ENCODE data around the gene NDUFS6. TPM values are rescaled to one million over a fixed set of nuclear protein-coding genes. Genes with fewer than 3 reads are reported as not detected.

Gene NDUFS6
- polyA plus RNA-seq (2013, experiment 1 of 2) = 176 TPM
- 172 TPM for polyA plus RNA-seq (2013, experiment 2 of 2)

- H4K5ac ChIP-seq (ENCODE audit: low read length) = no peak within 1 kb of the TSS
- DNase-seq = peak; percentile 80
These were observed at the start of gene NDUFS6 for GRCh38 chr5:1801222-1801966. TSS of gene NDUFS6 (plus strand) at chr5:1801407. CDS start at chr5:1801418, 11 bp downstream.

GRCh38 chr5:1751864-1752822 lies 49.1 kb upstream of the NDUFS6 start:
- Histone ChIP-seq H3K4me1 (ENCODE audit: control insufficient read depth, low read depth, low read length) (no peaks in the 10 kb centered on the region), H3K4ac (ENCODE audit: low read depth, low read length) (no peak overlapping the region), H3K4me2 (ENCODE audit: low read length) (no peak overlapping the region), H3K56ac (ENCODE audit: low read length) (no peak overlapping the region), H3K9ac (ENCODE audit: low read length) (no peak overlapping the region), H2BK120ac (ENCODE audit: low read depth, low read length) (no peak overlapping the region), H3K23ac (ENCODE audit: low read length) (no peak overlapping the region), H3K36me3 (ENCODE audit: control insufficient read depth, insufficient read depth, low read length) (no peaks in the 10 kb centered on the region), H4K8ac (ENCODE audit: low read depth, low read length) (no peak overlapping the region), H3K27ac (ENCODE audit: low read depth, low read length) (no peak overlapping the region), H3K27me3 (ENCODE audit: insufficient read depth, low read length, poor library complexity) (no peaks in the 10 kb centered on the region), H3K79me2 (ENCODE audit: control insufficient read depth, insufficient read depth, low read length) (no peaks in the 10 kb centered on the region), H2BK5ac (ENCODE audit: low read length) (no peak overlapping the region), H4K5ac (ENCODE audit: low read length) (no peak overlapping the region), H3K18ac (ENCODE audit: low read length) (no peak overlapping the region), H3K4me3 (ENCODE audit: low read length) (no peak overlapping the region), H2AK5ac (ENCODE audit: low read length) (no peak overlapping the region), H2BK15ac (replicated peaks; ENCODE audit: low read depth) (no peak overlapping the region), H3K79me1 (ENCODE audit: low read length) (no peaks in the 10 kb centered on the region)
- no CpG with 5 or more reads among the region's 29 CpGs for WGBS (ENCODE audit: extremely low coverage, insufficient coverage, low lambda C conversion rate)
- DNase-seq = no peak

More at GRCh38 chr5:1801222-1801966, at the start of gene NDUFS6:
- Histone ChIP-seq H4K8ac (ENCODE audit: low read depth, low read length) (peak within 1 kb of the TSS; percentile 76), H2BK120ac (ENCODE audit: low read depth, low read length) (no peak within 1 kb of the TSS), H2BK15ac (replicated peaks; ENCODE audit: low read depth) (no peak within 1 kb of the TSS), H3K4me1 (ENCODE audit: control insufficient read depth, low read depth, low read length) (peaks cover 3% of the 10 kb centered on the region), H2AK5ac (ENCODE audit: low read length) (no peak within 1 kb of the TSS), H3K4ac (ENCODE audit: low read depth, low read length) (no peak within 1 kb of the TSS), H3K27me3 (ENCODE audit: insufficient read depth, low read length, poor library complexity) (no peaks in the 10 kb centered on the region), H3K9ac (ENCODE audit: low read length) (peak within 1 kb of the TSS; percentile 91), H3K4me3 (ENCODE audit: low read length) (peak within 1 kb of the TSS; percentile 85), H3K18ac (ENCODE audit: low read length) (peak within 1 kb of the TSS; percentile 0), H3K79me1 (ENCODE audit: low read length) (peaks cover 27% of the 10 kb centered on the region), H3K56ac (ENCODE audit: low read length) (peak within 1 kb of the TSS; percentile 99), H2BK5ac (ENCODE audit: low read length) (no peak within 1 kb of the TSS), H3K4me2 (ENCODE audit: low read length) (peak within 1 kb of the TSS; percentile 70), H3K23ac (ENCODE audit: low read length) (no peak within 1 kb of the TSS), H3K27ac (ENCODE audit: low read depth, low read length) (peak within 1 kb of the TSS; percentile 5), H3K36me3 (ENCODE audit: control insufficient read depth, insufficient read depth, low read length) (peaks cover 13% of the 10 kb centered on the region), H3K79me2 (ENCODE audit: control insufficient read depth, insufficient read depth, low read length) (peaks cover 41% of the 10 kb centered on the region)
- no CpG with 5 or more reads among the region's 69 CpGs for WGBS (ENCODE audit: extremely low coverage, insufficient coverage, low lambda C conversion rate)

- no peak overlapping the region for H3K56ac ChIP-seq (ENCODE audit: low read length)
- no peaks in the 10 kb centered on the region for H3K79me1 ChIP-seq (ENCODE audit: low read length)
- H4K8ac ChIP-seq (ENCODE audit: low read depth, low read length) = no peak overlapping the region
- H3K4me3 ChIP-seq (ENCODE audit: low read length) = no peak overlapping the region
- no peak overlapping the region for H2BK120ac ChIP-seq (ENCODE audit: low read depth, low read length)
- no CpG with 5 or more reads among the region's 16 CpGs for WGBS (ENCODE audit: extremely low coverage, insufficient coverage, low lambda C conversion rate)
- H2AK5ac ChIP-seq (ENCODE audit: low read length) = no peak overlapping the region
- H2BK5ac ChIP-seq (ENCODE audit: low read length) = no peak overlapping the region
- no peak overlapping the region for H3K23ac ChIP-seq (ENCODE audit: low read length)
- H2BK15ac ChIP-seq (replicated peaks; ENCODE audit: low read depth) = no peak overlapping the region
- no peaks in the 10 kb centered on the region for H3K27me3 ChIP-seq (ENCODE audit: insufficient read depth, low read length, poor library complexity)
- H3K79me2 ChIP-seq (ENCODE audit: control insufficient read depth, insufficient read depth, low read length) = no peaks in the 10 kb centered on the region
- H3K36me3 ChIP-seq (ENCODE audit: control insufficient read depth, insufficient read depth, low read length) = no peaks in the 10 kb centered on the region
- no peaks in the 10 kb centered on the region for H3K4me1 ChIP-seq (ENCODE audit: control insufficient read depth, low read depth, low read length)
- H4K5ac ChIP-seq (ENCODE audit: low read length) = no peak overlapping the region
- H3K27ac ChIP-seq (ENCODE audit: low read depth, low read length) = no peak overlapping the region
- no peak overlapping the region for H3K9ac ChIP-seq (ENCODE audit: low read length)
- no peak for DNase-seq
- H3K18ac ChIP-seq (ENCODE audit: low read length) = no peak overlapping the region
- H3K4me2 ChIP-seq (ENCODE audit: low read length) = no peak overlapping the region
- H3K4ac ChIP-seq (ENCODE audit: low read depth, low read length) = no peak overlapping the region
These were observed 48.3 kb upstream of the NDUFS6 start for GRCh38 chr5:1752881-1753280.

GRCh38 chr5:1753490-1753889 lies 47.7 kb upstream of the NDUFS6 start:
- H4K5ac ChIP-seq (ENCODE audit: low read length) = no peak overlapping the region
- H3K27me3 ChIP-seq (ENCODE audit: insufficient read depth, low read length, poor library complexity) = no peaks in the 10 kb centered on the region
- H3K27ac ChIP-seq (ENCODE audit: low read depth, low read length) = no peak overlapping the region
- no peak overlapping the region for H4K8ac ChIP-seq (ENCODE audit: low read depth, low read length)
- H3K79me1 ChIP-seq (ENCODE audit: low read length) = no peaks in the 10 kb centered on the region
- H2BK120ac ChIP-seq (ENCODE audit: low read depth, low read length) = no peak overlapping the region
- H3K56ac ChIP-seq (ENCODE audit: low read length) = no peak overlapping the region
- no peak overlapping the region for H3K18ac ChIP-seq (ENCODE audit: low read length)
- H3K4ac ChIP-seq (ENCODE audit: low read depth, low read length) = no peak overlapping the region
- H3K9ac ChIP-seq (ENCODE audit: low read length) = no peak overlapping the region
- no peaks in the 10 kb centered on the region for H3K79me2 ChIP-seq (ENCODE audit: control insufficient read depth, insufficient read depth, low read length)
- H2AK5ac ChIP-seq (ENCODE audit: low read length) = no peak overlapping the region
- H2BK15ac ChIP-seq (replicated peaks; ENCODE audit: low read depth) = no peak overlapping the region
- no peaks in the 10 kb centered on the region for H3K36me3 ChIP-seq (ENCODE audit: control insufficient read depth, insufficient read depth, low read length)
- WGBS (ENCODE audit: extremely low coverage, insufficient coverage, low lambda C conversion rate) = no CpG with 5 or more reads among the region's 8 CpGs
- no peak overlapping the region for H3K23ac ChIP-seq (ENCODE audit: low read length)
- no peak for DNase-seq
- no peak overlapping the region for H3K4me2 ChIP-seq (ENCODE audit: low read length)
- H3K4me1 ChIP-seq (ENCODE audit: control insufficient read depth, low read depth, low read length) = no peaks in the 10 kb centered on the region
- H3K4me3 ChIP-seq (ENCODE audit: low read length) = no peak overlapping the region
- H2BK5ac ChIP-seq (ENCODE audit: low read length) = no peak overlapping the region

GRCh38 chr5:1754531-1755220 lies 46.5 kb upstream of the NDUFS6 start:
- no peak overlapping the region for H3K4me3 ChIP-seq (ENCODE audit: low read length)
- no peak overlapping the region for H2AK5ac ChIP-seq (ENCODE audit: low read length)
- no peaks in the 10 kb centered on the region for H3K79me2 ChIP-seq (ENCODE audit: control insufficient read depth, insufficient read depth, low read length)
- no peaks in the 10 kb centered on the region for H3K27me3 ChIP-seq (ENCODE audit: insufficient read depth, low read length, poor library complexity)
- no peak overlapping the region for H3K4me2 ChIP-seq (ENCODE audit: low read length)
- DNase-seq = no peak
- WGBS (ENCODE audit: extremely low coverage, insufficient coverage, low lambda C conversion rate) = no CpG with 5 or more reads among the region's 14 CpGs
- no peak overlapping the region for H2BK5ac ChIP-seq (ENCODE audit: low read length)
- H4K8ac ChIP-seq (ENCODE audit: low read depth, low read length) = no peak overlapping the region
- H4K5ac ChIP-seq (ENCODE audit: low read length) = no peak overlapping the region
- H3K27ac ChIP-seq (ENCODE audit: low read depth, low read length) = no peak overlapping the region
- H3K4me1 ChIP-seq (ENCODE audit: control insufficient read depth, low read depth, low read length) = no peaks in the 10 kb centered on the region
- H3K23ac ChIP-seq (ENCODE audit: low read length) = no peak overlapping the region
- no peak overlapping the region for H3K4ac ChIP-seq (ENCODE audit: low read depth, low read length)
- no peak overlapping the region for H3K9ac ChIP-seq (ENCODE audit: low read length)
- no peak overlapping the region for H2BK120ac ChIP-seq (ENCODE audit: low read depth, low read length)
- H3K56ac ChIP-seq (ENCODE audit: low read length) = no peak overlapping the region
- no peak overlapping the region for H2BK15ac ChIP-seq (replicated peaks; ENCODE audit: low read depth)
- H3K79me1 ChIP-seq (ENCODE audit: low read length) = no peaks in the 10 kb centered on the region
- H3K36me3 ChIP-seq (ENCODE audit: control insufficient read depth, insufficient read depth, low read length) = no peaks in the 10 kb centered on the region
- no peak overlapping the region for H3K18ac ChIP-seq (ENCODE audit: low read length)

Data from mesendoderm (in vitro differentiated cells).